Measurements from ENCODE around the gene SIGLEC10. TPM values are rescaled to one million over a fixed set of nuclear protein-coding genes. Genes with fewer than 3 reads are reported as not detected.

Gene SIGLEC10
- total and polyA plus RNA-seq, 4 donors: 3.4 to 248 (median 29.9) TPM

GRCh38 chr19:51462681-51463080 is 45.2 kb upstream of the SIGLEC10 start:
- no peaks in the 10 kb centered on the region for H3K4me1 ChIP-seq (ENCODE audit: control insufficient read depth in 5 of 5, insufficient read depth in 5 of 5, low read length in 5 of 5)
- H3K27ac ChIP-seq (ENCODE audit: low read depth in 1 of 2, low read length in 1 of 2): no peak overlapping the region
- H3K27me3 ChIP-seq (ENCODE audit: control insufficient read depth in 3 of 3, insufficient read depth in 3 of 3, low read length in 2 of 3): peaks cover 0 to 18% (median 4%) of the 10 kb centered on the region in 3 donors
- 82 to 84% methylated on average over 10 of the region's 10 CpGs for WGBS, 2 donors
- H3K36me3 ChIP-seq (ENCODE audit: control insufficient read depth in 4 of 4, insufficient read depth in 4 of 4, low read length in 4 of 4): no peaks in the 10 kb centered on the region
- no peak for ATAC-seq (ENCODE audit: insufficient read depth, low FRiP score)
- no peak overlapping the region for H3K9ac ChIP-seq (ENCODE audit: insufficient read depth in 1 of 2, low read length in 2 of 2)
- H3K9me3 ChIP-seq (ENCODE audit: control insufficient read depth in 4 of 4, insufficient read depth in 3 of 4, low read length in 3 of 4): peaks cover 0 to 2% (median 0%) of the 10 kb centered on the region in 4 donors
- no peak overlapping the region for H3K4me3 ChIP-seq
- TF ChIP-seq CTCF (IDR thresholded peaks at IDR 0.05; ENCODE audit: control extremely low read depth, extremely low read depth): no peak
- DNase-seq: no peak

- H3K27me3 ChIP-seq (ENCODE audit: control insufficient read depth in 3 of 3, insufficient read depth in 3 of 3, low read length in 2 of 3): peaks cover 0 to 18% (median 4%) of the 10 kb centered on the region in 3 donors
- no peak for DNase-seq
These were observed 44.8 kb upstream of the SIGLEC10 start for GRCh38 chr19:51462276-51462675.

GRCh38 chr19:51461723-51462161 is 44.3 kb upstream of the SIGLEC10 start:
- no peaks in the 10 kb centered on the region for H3K36me3 ChIP-seq (ENCODE audit: control insufficient read depth in 4 of 4, insufficient read depth in 4 of 4, low read length in 4 of 4)
- H3K27me3 ChIP-seq (ENCODE audit: control insufficient read depth in 3 of 3, insufficient read depth in 3 of 3, low read length in 2 of 3): peaks cover 0 to 18% (median 4%) of the 10 kb centered on the region in 3 donors
- WGBS, 2 donors: 30 to 55% methylated on average over 8 of the region's 8 CpGs
- no peaks in the 10 kb centered on the region for H3K4me1 ChIP-seq (ENCODE audit: control insufficient read depth in 5 of 5, insufficient read depth in 5 of 5, low read length in 5 of 5)
- no peak for TF ChIP-seq CTCF (IDR thresholded peaks at IDR 0.05; ENCODE audit: control extremely low read depth, extremely low read depth)
- H3K9me3 ChIP-seq (ENCODE audit: control insufficient read depth in 4 of 4, insufficient read depth in 3 of 4, low read length in 3 of 4): peaks cover 0 to 2% (median 0%) of the 10 kb centered on the region in 4 donors
- no peak overlapping the region for H3K9ac ChIP-seq (ENCODE audit: insufficient read depth in 1 of 2, low read length in 2 of 2)
- ATAC-seq (ENCODE audit: insufficient read depth, low FRiP score): no peak
- H3K4me3 ChIP-seq: no peak overlapping the region
- H3K27ac ChIP-seq (ENCODE audit: low read depth in 1 of 2, low read length in 1 of 2): no peak overlapping the region
- DNase-seq: no peak

More at GRCh38 chr19:51462276-51462675, 44.8 kb upstream of the SIGLEC10 start:
- no peak for ATAC-seq (ENCODE audit: insufficient read depth, low FRiP score)
- WGBS, 2 donors: 71 to 74% methylated on average over 7 of the region's 7 CpGs
- H3K4me1 ChIP-seq (ENCODE audit: control insufficient read depth in 5 of 5, insufficient read depth in 5 of 5, low read length in 5 of 5): no peaks in the 10 kb centered on the region
- no peak overlapping the region for H3K9ac ChIP-seq (ENCODE audit: insufficient read depth in 1 of 2, low read length in 2 of 2)
- H3K4me3 ChIP-seq: no peak overlapping the region
- H3K36me3 ChIP-seq (ENCODE audit: control insufficient read depth in 4 of 4, insufficient read depth in 4 of 4, low read length in 4 of 4): no peaks in the 10 kb centered on the region
- no peak for TF ChIP-seq CTCF (IDR thresholded peaks at IDR 0.05; ENCODE audit: control extremely low read depth, extremely low read depth)
- peaks cover 0 to 2% (median 0%) of the 10 kb centered on the region in 4 donors for H3K9me3 ChIP-seq (ENCODE audit: control insufficient read depth in 4 of 4, insufficient read depth in 3 of 4, low read length in 3 of 4)
- H3K27ac ChIP-seq (ENCODE audit: low read depth in 1 of 2, low read length in 1 of 2): no peak overlapping the region

Data from lung (tissue), 12 donors.